Measurements from ENCODE around the gene ABHD2. TPM values are rescaled to one million over a fixed set of nuclear protein-coding genes. Genes with fewer than 3 reads are reported as not detected.

Gene ABHD2
- total RNA-seq, 2 experiments from 2014 or later, result 36.0 to 39.2 TPM

DNA sequence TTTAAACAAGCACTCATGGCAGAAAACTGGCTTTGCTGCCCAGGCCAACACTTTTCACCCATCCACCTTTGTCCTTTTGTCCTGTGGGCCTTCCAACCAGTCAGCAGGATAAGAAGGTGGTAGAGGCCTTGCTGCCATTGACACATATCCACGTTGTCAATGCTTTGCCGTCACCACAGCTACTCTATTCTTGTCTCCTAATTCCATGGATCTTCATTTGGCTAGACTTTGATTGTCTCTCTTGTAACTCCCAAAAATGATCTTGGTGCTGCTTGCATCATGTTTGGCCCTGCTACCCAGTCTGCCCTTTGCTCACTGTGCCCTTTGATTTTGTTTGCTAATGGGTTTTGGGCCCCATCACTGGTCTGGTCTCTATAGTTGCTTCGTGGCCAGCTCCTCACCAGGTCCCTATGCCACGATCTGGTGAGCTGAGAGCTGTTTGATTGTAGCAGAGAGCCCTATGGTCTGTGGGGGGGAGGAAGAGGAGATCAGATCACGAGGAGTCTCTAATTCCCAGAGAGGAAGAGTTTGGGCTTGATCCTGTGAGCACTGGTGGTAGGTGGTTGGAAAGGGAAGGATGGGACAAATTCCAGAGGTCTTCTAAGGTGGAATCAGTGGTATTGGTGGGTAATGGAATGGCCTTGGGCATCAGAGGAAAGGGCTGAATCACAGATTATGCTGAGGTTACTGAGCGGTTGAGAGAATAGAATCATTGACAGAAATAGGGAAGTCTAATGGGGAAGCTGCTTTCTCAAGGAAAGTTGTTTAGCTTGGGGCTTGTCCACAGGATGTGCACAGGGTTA lies 40.3 kb downstream of the ABHD2 start:
- POLR2A ChIA-PET, result interaction anchor here (1.3 to 1.8 kb wide), 4 partner anchors 37 to 224 kb away, joined by 5 to 12 read pairs (median 6); partner anchors contain the start of gene ABHD2
- H3K36me3 ChIP-seq (ENCODE audit: insufficient read depth, low read length), result peaks cover 15% of the 10 kb centered on the region
- Mint-ChIP-seq H3K4me3 (no peak overlapping the region), H3K27ac (no peak overlapping the region), H3K27me3 (no peaks in the 10 kb centered on the region), H3K9me3 (no peaks in the 10 kb centered on the region), H3K36me3 (ENCODE audit: low read depth) (peaks cover 43% of the 10 kb centered on the region), H3K4me1 (ENCODE audit: low read depth) (peaks cover 15% of the 10 kb centered on the region)
- no peaks in the 10 kb centered on the region for H3K27me3 ChIP-seq (ENCODE audit: control insufficient read depth in 1 of 2, insufficient read depth in 2 of 2, low read length in 2 of 2)
- no peak for ATAC-seq (ENCODE audit: poor library complexity)
- H3K4me3 ChIP-seq (ENCODE audit: low read length), result no peak overlapping the region
- peak in 2 of 14 experiments; percentile 14 to 32 for DNase-seq
- TF ChIP-seq, protein P1, sequence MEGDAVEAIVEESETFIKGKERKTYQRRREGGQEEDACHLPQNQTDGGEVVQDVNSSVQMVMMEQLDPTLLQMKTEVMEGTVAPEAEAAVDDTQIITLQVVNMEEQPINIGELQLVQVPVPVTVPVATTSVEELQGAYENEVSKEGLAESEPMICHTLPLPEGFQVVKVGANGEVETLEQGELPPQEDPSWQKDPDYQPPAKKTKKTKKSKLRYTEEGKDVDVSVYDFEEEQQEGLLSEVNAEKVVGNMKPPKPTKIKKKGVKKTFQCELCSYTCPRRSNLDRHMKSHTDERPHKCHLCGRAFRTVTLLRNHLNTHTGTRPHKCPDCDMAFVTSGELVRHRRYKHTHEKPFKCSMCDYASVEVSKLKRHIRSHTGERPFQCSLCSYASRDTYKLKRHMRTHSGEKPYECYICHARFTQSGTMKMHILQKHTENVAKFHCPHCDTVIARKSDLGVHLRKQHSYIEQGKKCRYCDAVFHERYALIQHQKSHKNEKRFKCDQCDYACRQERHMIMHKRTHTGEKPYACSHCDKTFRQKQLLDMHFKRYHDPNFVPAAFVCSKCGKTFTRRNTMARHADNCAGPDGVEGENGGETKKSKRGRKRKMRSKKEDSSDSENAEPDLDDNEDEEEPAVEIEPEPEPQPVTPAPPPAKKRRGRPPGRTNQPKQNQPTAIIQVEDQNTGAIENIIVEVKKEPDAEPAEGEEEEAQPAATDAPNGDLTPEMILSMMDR (IDR thresholded peaks at IDR 0.05), result no peak
- CTCF ChIA-PET, result interaction anchor here (0.7 to 2.5 kb wide), 9 partner anchors 17 to 224 kb away, joined by 3 to 13 read pairs (median 5); partner anchors contain the start of gene ABHD2
- intact Hi-C loops (cut with DNase I, micrococcal nuclease), result loop anchor here (1.0 to 5.0 kb wide), 6 partner anchors 36 to 234 kb away; partner anchors contain the start of genes ABHD2 (in 1 of the 2) and HAPLN3 (in 1 of the 2)
- peaks cover 14% of the 10 kb centered on the region for H3K4me1 ChIP-seq (ENCODE audit: insufficient read depth, low read length)
- no peak overlapping the region for H3K27ac ChIP-seq (ENCODE audit: low read depth in 1 of 2, low read length in 2 of 2)
- no peaks in the 10 kb centered on the region for H3K9me3 ChIP-seq (ENCODE audit: control insufficient read depth in 1 of 2, insufficient read depth in 1 of 2, low read length in 2 of 2)

DNA sequence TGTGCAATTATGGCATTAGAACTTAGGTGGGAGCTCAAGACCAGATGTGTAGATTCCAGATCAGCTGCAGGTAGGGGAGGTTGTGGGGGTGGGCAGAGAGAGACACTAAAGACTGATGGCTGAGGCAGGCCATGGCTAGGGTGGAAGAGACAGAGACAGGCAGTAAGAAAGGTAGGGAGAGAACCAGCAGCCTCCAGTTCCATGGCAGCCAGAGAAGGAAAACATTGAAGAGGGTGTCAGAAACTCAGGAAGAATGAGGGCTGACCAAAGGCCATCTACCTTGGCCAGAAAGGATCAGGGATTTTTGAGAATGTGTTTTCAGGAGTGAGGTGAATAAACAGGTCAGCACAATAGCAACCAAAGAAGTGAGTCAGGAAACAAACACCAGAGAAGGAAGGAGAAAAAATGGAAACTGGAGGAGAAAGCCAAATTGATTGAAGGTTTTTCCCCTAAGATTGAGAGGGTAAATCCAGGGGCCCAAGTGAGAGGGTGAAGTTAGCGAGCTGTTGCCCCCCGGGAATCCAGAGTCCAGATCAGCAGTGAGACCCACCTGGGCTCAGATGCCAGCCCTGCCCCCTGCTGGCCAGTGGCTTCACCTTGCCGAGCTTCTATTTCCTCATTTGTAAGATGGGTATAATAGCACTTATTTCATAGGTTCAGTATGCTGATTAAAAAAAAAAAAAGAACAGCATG lies 41.0 kb downstream of the ABHD2 start:
- intact Hi-C loops (cut with DNase I, micrococcal nuclease), result loop anchor here (1.0 to 5.0 kb wide), 6 partner anchors 37 to 235 kb away; partner anchors contain the start of genes ABHD2 (in 1 of the 2) and HAPLN3 (in 1 of the 2)
- peaks cover 14% of the 10 kb centered on the region for H3K4me1 ChIP-seq (ENCODE audit: insufficient read depth, low read length)
- CTCF ChIA-PET, result interaction anchor here (0.5 to 1.9 kb wide), 23 partner anchors 9 to 225 kb away, joined by 3 to 18 read pairs (median 5); partner anchors contain the start of gene ABHD2
- H3K27ac ChIP-seq (ENCODE audit: low read depth in 1 of 2, low read length in 2 of 2), result no peak overlapping the region
- DNase-seq (peak; percentile 36 to 78 (median 55)), ATAC-seq (ENCODE audit: poor library complexity) (peak; percentile 66)
- H3K27ac Mint-ChIP-seq, result no peak overlapping the region
- no peak overlapping the region for H3K4me3 ChIP-seq (ENCODE audit: low read length)
- POLR2A ChIA-PET, result interaction anchor here (1.0 to 1.8 kb wide), 5 partner anchors 38 to 225 kb away, joined by 3 to 12 read pairs (median 5); partner anchors contain the start of gene ABHD2
- peaks cover 41% of the 10 kb centered on the region for H3K36me3 Mint-ChIP-seq (ENCODE audit: low read depth)
- H3K27me3 Mint-ChIP-seq, result no peaks in the 10 kb centered on the region
- no peak overlapping the region for H3K4me3 Mint-ChIP-seq
- peaks cover 16% of the 10 kb centered on the region for H3K4me1 Mint-ChIP-seq (ENCODE audit: low read depth)
- H3K9me3 ChIP-seq (ENCODE audit: control insufficient read depth in 1 of 2, insufficient read depth in 1 of 2, low read length in 2 of 2), result no peaks in the 10 kb centered on the region
- peaks cover 15% of the 10 kb centered on the region for H3K36me3 ChIP-seq (ENCODE audit: insufficient read depth, low read length)
- TF ChIP-seq, protein P1 (IDR thresholded peaks at IDR 0.05), result peak; percentile 82
- no peaks in the 10 kb centered on the region for H3K9me3 Mint-ChIP-seq
- H3K27me3 ChIP-seq (ENCODE audit: control insufficient read depth in 1 of 2, insufficient read depth in 2 of 2, low read length in 2 of 2), result no peaks in the 10 kb centered on the region

- Histone ChIP-seq H3K9me3 (ENCODE audit: control insufficient read depth in 1 of 2, insufficient read depth in 1 of 2, low read length in 2 of 2) (no peaks in the 10 kb centered on the region), H3K4me3 (ENCODE audit: low read length) (no peak overlapping the region), H3K4me1 (ENCODE audit: insufficient read depth, low read length) (peaks cover 14% of the 10 kb centered on the region), H3K36me3 (ENCODE audit: insufficient read depth, low read length) (peaks cover 15% of the 10 kb centered on the region), H3K27ac (ENCODE audit: low read depth in 1 of 2, low read length in 2 of 2) (no peak overlapping the region), H3K27me3 (ENCODE audit: control insufficient read depth in 1 of 2, insufficient read depth in 2 of 2, low read length in 2 of 2) (no peaks in the 10 kb centered on the region)
- ChIA-PET POLR2A (interaction anchor here (0.5 to 1.8 kb wide), 6 partner anchors 38 to 225 kb away, joined by 3 to 12 read pairs (median 5); partner anchors contain the start of gene ABHD2), CTCF (interaction anchor here (0.5 to 1.9 kb wide), 23 partner anchors 10 to 225 kb away, joined by 3 to 18 read pairs (median 5); partner anchors contain the start of gene ABHD2)
- Mint-ChIP-seq H3K4me1 (ENCODE audit: low read depth) (peaks cover 16% of the 10 kb centered on the region), H3K36me3 (ENCODE audit: low read depth) (peaks cover 40% of the 10 kb centered on the region), H3K27me3 (no peaks in the 10 kb centered on the region), H3K9me3 (no peaks in the 10 kb centered on the region), H3K27ac (no peak overlapping the region), H3K4me3 (no peak overlapping the region)
- TF ChIP-seq, protein P1 (IDR thresholded peaks at IDR 0.05), result peak; percentile 51
- ATAC-seq (ENCODE audit: poor library complexity) (no peak), DNase-seq (no peak)
- intact Hi-C loops (cut with DNase I, micrococcal nuclease), result loop anchor here (1.0 to 5.0 kb wide), 6 partner anchors 37 to 235 kb away; partner anchors contain the start of genes ABHD2 (in 1 of the 2) and HAPLN3 (in 1 of the 2)
Measured at GRCh38 chr15:89129816-89130134, 41.5 kb downstream of the ABHD2 start.

Data from CD4-positive, alpha-beta T cell (primary cell).